HTR-8/SVneo (cell line): Measurements from ENCODE around the gene EXOC6B.
A peak's percentile ranks its signal among the peaks of the same experiment; 100 is the strongest.

ENCODE experiments used
- DNase-seq: peaks from one replicate; pipeline ENCODE4 v3.0.0; 2011; ENCODE audit warnings: low spot score, mixed read lengths; ENCODE audit not compliant: insufficient read length
- FAIRE-seq: peaks from 2 replicates; lab custom pipeline; 2011; peaks lifted over from hg19 to GRCh38; lab: Jason Lieb, UNC

EXOC6B gene

DNA sequence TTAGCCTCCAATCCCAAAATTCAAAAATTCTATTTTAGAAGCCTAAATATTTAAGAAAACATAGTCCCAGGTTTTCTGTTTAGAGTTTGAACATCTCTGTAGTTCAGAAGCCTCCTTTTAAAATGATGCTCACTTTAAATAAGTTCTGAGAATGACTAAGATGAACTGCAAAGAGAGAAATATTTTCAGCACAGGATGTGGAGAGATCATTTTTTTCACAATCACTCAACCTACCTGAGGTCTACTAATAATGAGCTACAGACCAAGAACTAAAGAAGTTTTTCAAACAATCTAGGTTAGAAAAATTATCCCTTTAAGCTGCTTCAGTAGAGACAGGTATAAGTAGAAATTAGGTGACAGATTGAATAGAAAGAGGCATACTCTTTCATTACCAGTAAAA, 493.1 kb downstream of the EXOC6B start:
- no peak for DNase-seq

DNA sequence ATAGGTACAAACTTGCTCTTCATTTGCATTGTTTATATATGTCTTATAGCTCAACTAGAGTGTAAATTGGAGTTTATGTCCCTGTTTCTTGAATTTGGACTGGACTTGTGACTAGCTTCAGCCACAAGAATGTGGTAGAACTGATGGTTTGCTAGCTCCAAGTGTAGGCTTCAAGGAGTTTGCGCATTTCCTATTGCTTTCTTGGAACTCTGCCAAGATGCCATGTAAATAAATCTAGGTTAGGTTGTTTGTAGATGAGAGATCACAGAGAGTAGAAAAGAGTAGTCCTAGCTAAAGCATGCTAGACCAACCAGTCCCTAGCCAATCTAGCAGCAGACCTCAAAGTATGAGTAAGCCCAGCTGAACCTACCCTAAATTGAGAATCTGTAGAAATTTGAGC, 495.2 kb downstream of the EXOC6B start:
- FAIRE-seq = no peak
- DNase-seq = no peak

More for the DNA sequence above, 493.1 kb downstream of the EXOC6B start:
- no peak for FAIRE-seq

DNA sequence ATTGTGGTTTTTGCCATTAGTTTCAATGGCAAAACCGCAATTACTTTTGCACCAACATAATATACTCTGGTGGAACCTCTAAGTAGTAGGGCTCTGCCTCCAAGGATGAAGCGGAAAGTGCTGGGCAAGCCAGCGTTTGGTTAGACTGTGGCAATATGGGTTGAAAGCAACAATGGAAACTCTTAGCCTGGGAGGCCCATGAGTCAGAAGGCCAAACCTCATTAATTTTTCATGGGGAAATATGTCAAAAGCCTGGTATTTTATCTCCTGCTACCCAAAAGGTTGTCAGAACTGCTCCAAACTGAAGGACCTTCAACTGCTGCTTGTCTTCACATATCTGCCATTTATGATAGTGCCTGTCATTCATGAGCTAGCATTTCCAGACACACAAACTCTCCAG, 499.1 kb downstream of the EXOC6B start:
- DNase-seq (no peak), FAIRE-seq (no peak)

DNA sequence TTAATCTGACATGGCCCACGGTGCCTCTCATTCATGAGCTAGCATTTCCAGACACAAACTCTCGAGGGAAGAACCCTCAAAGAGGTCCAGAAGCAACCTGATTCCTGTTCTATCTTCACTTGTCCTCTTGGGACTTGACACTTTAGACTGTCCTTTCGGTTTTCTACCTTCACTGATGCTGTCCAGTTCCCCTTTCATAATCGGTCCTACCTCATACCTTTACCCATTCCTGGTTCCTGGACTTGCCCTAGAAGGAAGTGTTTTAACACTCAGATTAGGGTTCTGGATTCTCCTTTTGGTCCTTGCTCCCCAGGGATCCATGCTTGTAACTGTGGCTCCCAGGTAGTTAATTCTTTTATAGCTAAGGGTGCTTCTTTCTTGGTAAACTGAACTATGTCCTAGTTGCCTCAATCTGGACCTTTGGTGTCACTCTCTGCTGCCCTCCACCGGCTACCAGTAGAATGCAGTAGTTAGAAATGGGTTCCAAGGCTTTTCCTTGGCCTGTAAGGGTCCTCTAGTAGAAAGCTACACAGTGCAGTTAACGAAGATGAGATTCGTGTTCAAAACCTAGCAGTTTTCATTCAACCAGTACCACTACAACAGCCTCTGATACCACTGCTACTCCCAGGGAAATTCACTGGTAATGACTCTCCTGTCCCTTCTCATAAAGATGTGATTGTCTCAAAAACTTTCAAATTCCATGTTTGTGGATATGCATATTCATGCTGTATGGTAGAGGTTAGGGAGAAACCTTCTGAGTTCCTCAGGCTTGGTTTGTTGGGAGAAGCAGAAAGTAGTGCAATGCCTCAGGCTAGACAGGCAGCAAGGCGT, 500.0 kb downstream of the EXOC6B start:
- DNase-seq = peak; percentile 10
- FAIRE-seq = no peak

GRCh38 chr2:72316774-72317173, 509.1 kb downstream of the EXOC6B start:
- DNase-seq (no peak), FAIRE-seq (no peak)

DNA sequence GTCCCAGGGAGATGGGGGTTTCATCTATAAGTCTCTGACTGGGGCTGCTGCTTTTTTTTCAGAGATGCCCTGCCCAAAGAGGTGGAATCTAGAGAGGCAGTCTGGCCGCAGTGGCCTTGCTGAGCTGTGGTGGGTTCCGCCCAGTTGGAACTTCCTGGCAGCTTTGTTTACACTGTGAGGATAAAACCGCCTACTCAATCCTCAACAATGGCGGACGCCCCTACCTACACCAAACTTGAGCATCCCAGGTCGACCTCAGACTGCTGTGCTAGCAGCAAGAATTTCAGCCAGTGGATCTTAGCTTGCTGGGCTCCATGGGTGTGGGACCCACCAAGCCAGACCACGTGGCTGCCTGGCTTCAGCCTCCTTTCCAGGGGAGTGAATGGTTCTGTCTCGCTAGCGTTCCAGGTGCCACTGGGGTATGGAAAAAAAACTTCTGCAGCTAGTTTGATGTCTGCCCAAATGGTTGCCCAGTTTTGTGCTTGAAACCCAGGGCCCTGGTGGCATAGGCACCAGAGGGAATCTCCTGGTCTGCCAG, 525.6 kb downstream of the EXOC6B start:
- DNase-seq = no peak
- FAIRE-seq = no peak

- DNase-seq = no peak
- no peak for FAIRE-seq
Measured at GRCh38 chr2:72293620-72294019, 532.2 kb downstream of the EXOC6B start.

- FAIRE-seq (no peak), DNase-seq (no peak)
Measured at GRCh38 chr2:72292433-72292832, 533.4 kb downstream of the EXOC6B start.

GRCh38 chr2:72291059-72291458, 534.8 kb downstream of the EXOC6B start:
- no peak for FAIRE-seq
- peak; percentile 7 for DNase-seq

DNA sequence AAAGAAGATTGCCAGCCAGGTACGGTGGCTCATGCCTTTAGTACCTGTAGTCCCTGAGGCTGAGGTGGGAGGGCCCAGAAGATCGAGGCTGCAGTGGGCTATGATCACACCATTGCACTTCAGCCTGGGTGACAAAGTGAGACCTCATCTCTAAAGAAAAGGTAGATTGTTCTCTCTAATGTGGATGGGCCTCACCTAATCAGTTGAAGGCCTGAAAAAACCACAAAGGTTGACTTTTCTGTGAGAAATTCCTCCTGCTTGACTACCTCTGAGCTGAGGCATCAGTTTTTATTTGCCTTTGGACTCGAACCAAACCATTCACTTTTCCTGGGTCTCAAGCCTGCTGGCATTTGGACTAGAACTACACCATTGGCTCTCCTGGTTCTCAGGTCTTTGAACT, 536.1 kb downstream of the EXOC6B start:
- FAIRE-seq = peak; percentile 63
- DNase-seq = no peak

GRCh38 chr2:72289283-72289682, 536.5 kb downstream of the EXOC6B start:
- FAIRE-seq = no peak
- DNase-seq = no peak

DNA sequence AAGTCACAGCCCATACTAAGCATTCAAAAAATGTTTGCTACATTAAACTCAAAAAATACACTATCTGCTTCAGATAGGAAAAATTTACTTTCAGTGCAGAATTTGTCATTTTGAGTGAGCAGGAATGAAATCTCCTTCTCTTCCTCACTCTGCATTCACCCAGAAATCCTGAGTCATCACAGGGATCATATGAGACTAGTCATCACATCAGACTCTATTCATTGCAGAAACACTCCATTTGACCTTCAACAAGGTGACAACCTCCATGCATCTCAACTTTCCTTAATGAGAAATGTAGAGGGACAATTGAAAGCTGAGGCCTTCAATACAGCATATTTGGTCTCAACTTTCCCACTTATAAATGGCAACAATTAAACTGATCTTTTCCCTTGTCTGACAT, 547.8 kb downstream of the EXOC6B start:
- peak; percentile 79 for FAIRE-seq
- no peak for DNase-seq

DNA sequence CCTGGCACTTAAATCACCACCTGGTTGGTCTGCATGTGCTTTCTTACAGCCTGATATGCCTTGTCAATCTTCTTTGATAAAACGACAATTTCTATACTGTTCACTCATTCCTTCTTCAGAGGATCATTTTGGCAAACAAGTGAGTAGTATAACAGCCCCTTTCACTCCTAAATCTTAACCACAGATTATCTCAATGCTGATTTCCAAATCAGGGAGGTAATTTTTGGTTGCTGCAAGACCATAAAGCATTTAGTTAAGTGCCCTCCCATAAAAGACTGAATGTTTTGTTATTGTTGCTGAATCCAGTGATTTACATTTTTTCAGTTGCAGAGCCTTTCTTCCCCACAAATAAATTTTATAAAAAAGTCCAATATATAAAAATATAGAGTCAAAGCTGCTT, 549.0 kb downstream of the EXOC6B start:
- FAIRE-seq = no peak
- no peak for DNase-seq

GRCh38 chr2:72276356-72276755, 549.5 kb downstream of the EXOC6B start:
- no peak for DNase-seq
- FAIRE-seq = no peak

GRCh38 chr2:72275084-72275483, 550.7 kb downstream of the EXOC6B start:
- FAIRE-seq = no peak
- no peak for DNase-seq

- FAIRE-seq (no peak), DNase-seq (no peak)
Measured at GRCh38 chr2:72274380-72274797, 551.4 kb downstream of the EXOC6B start.

GRCh38 chr2:72273384-72273783, 552.4 kb downstream of the EXOC6B start:
- DNase-seq (no peak), FAIRE-seq (no peak)

GRCh38 chr2:72271766-72272641, 553.8 kb downstream of the EXOC6B start:
- FAIRE-seq (no peak), DNase-seq (no peak)

- DNase-seq (no peak), FAIRE-seq (no peak)
Measured at GRCh38 chr2:72271276-72271614, 554.6 kb downstream of the EXOC6B start.

DNA sequence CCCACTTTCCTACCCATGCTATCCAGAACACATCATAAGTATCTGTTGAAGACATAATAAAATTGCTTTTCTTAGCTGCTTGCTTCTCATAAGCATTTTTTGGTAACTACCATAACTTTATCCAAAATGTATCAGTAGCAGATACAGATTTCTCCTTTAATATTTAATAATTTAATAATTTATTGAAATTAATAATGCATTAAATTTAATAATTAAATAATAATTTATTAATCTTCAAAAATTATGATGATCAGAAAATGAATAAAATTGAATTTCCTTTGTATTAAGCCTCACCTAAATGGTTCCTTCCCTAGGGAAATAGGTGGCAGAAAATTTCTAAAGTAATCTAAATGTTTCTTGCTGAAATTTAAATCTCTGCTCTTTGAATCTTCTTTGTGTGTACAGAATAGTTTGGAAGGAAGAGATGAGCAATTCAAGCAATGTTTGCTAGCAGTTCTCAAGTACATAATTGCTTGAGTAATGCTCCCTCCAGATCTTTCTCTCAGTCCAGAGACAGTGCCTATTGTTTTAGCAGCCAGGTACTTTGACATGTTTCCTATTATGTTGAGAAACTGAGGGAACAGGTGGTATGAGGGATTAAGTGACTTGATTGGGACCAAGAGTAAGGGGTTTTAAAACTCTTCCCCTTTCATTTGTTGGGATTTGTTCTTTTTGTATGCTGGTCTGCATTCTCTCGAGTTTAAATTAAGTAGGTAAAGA, 555.1 kb downstream of the EXOC6B start:
- no peak for FAIRE-seq
- DNase-seq = no peak

GRCh38 chr2:72263776-72264060, 562.1 kb downstream of the EXOC6B start:
- no peak for FAIRE-seq
- DNase-seq = no peak
